GM06990 (cell line): ENCODE results near the gene MICAL2.

Experiments
- DNase-seq: peaks from one replicate; pipeline ENCODE4 v3.0.0-alpha.2; 2011; ENCODE audit not compliant: insufficient read length; ENCODE audit errors: extremely low read depth
- H3K27me3 ChIP-seq: replicated peaks from 2 replicates; pipeline ENCODE4 v1.6.0; 2011; ENCODE audit warnings: low read length; ENCODE audit not compliant: control insufficient read depth, insufficient read depth
- H3K36me3 ChIP-seq: 2 replicates; pipeline ENCODE4 v1.5.1; 2011; ENCODE audit warnings: low read length; ENCODE audit not compliant: control insufficient read depth, insufficient read depth
- H3K4me3 ChIP-seq: replicated peaks from 2 replicates; pipeline ENCODE4 v1.5.1; 2011; ENCODE audit warnings: low read depth, mild to moderate bottlenecking, control low read depth, low read length
- TF ChIP-seq, protein P1 (sequence below): IDR thresholded peaks from 2 replicates; pipeline ENCODE4 v1.5.1; 2011; ENCODE audit warnings: low read length, control low read depth, mild to moderate bottlenecking, inconsistent platforms; ENCODE audit not compliant: insufficient read depth, poor library complexity, severe bottlenecking

MICAL2 gene

DNA sequence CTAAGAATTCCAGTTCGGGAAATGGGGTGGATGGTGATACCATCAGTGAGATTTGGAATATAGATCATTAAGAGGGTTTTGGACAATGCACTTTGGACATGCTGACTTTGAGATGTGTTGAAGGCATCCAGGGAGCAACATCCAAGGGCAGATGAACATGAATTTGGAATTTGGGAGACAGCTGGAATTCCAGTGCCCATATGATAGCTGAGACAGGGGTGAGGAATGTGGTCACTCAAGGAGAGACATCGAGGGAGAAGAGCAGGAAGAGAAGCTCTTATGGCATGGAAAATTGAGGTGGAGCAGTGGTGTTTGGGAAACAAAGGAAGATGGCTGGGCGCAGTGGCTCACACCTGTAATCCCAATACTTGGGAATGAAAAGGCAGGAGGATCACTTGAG lies 11.8 kb upstream of the MICAL2 start:
- Histone ChIP-seq H3K36me3 (no peaks in the 10 kb centered on the region), H3K4me3 (no peak overlapping the region), H3K27me3 (peaks cover 2% of the 10 kb centered on the region)
- DNase-seq = no peak
- TF ChIP-seq, protein P1, sequence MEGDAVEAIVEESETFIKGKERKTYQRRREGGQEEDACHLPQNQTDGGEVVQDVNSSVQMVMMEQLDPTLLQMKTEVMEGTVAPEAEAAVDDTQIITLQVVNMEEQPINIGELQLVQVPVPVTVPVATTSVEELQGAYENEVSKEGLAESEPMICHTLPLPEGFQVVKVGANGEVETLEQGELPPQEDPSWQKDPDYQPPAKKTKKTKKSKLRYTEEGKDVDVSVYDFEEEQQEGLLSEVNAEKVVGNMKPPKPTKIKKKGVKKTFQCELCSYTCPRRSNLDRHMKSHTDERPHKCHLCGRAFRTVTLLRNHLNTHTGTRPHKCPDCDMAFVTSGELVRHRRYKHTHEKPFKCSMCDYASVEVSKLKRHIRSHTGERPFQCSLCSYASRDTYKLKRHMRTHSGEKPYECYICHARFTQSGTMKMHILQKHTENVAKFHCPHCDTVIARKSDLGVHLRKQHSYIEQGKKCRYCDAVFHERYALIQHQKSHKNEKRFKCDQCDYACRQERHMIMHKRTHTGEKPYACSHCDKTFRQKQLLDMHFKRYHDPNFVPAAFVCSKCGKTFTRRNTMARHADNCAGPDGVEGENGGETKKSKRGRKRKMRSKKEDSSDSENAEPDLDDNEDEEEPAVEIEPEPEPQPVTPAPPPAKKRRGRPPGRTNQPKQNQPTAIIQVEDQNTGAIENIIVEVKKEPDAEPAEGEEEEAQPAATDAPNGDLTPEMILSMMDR = no peak

DNA sequence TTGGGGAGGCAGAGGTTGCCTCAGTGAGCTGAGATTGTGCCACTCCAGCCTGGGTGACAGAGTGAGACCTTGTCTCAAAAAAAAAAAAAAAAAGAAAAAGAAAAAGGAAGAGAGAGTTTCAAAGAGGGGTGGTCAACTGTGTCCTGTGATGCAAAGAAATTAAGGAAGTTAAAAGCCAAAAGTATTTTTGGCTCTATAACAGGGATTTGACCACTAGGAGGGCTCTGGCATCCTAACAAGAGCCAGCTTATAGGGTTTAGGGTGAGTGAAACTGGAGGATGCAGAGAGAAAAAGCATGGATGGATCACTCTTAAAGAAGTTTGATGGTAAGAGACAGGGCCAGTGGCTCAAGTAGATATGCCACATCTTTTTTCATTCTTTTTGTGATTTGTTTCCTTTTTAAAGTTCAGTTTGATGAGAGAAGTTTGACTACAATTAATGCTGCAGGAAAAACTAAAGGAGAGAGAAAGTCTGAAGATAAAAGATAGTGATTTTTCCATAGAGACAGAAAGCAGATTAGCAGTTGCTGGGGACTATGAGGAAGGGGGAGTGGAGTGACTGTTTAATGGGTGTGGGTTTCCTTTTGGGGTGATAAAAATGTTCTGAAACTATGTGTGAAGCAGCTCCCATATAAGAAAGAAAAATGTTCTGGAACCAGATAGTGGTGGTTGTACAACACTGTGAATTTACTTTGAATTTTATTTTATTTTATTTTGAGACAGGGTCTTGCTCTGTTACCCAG lies 11.1 kb upstream of the MICAL2 start:
- Histone ChIP-seq H3K36me3 (no peaks in the 10 kb centered on the region), H3K27me3 (peaks cover 2% of the 10 kb centered on the region), H3K4me3 (no peak overlapping the region)
- TF ChIP-seq, protein P1 = no peak
- DNase-seq = no peak

DNA sequence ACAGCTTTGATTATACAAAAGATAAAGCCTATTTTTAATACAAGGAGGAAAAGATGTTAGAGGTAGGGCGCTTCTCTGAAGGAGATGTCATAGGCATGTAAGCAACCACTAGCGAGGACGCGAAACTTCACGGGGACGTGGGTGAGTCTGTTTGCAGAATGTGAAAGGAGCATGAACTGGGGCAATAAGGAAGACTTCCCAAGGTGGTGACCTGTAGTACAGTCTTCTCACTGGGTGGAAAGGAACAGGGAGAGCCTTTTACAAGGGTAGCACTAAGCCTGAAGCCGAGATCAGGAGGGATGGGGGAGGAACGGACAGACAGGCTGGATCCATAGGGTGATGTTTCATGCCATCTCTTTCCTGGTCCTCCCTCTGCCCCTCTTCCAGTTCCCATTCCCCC lies 10.0 kb upstream of the MICAL2 start:
- H3K27me3 ChIP-seq = peaks cover 2% of the 10 kb centered on the region
- TF ChIP-seq, protein P1 = no peak

DNA sequence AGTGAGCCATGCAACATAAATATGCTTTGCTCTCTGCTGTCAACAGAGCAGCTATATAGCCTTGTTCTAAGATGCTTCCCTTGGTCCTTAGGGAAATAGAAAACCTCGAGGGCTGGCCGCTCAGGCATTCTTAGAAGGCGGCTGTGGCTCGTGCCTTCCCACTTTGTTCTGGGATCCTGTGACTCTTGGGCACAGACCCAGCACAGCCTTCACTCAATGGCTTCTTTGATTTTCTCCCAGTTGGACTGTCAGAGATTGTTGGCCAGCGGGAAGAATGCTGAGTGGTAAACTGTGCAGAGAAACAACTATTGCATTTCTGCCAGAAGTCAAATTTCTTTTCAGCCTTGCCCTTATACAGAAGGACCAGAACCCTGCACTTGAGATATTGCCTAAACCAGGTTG lies 9.5 kb upstream of the MICAL2 start:
- TF ChIP-seq, protein P1 = no peak

More for the DNA sequence above, 10.0 kb upstream of the MICAL2 start:
- Histone ChIP-seq H3K36me3 (no peaks in the 10 kb centered on the region), H3K4me3 (no peak overlapping the region)
- DNase-seq = no peak

DNA sequence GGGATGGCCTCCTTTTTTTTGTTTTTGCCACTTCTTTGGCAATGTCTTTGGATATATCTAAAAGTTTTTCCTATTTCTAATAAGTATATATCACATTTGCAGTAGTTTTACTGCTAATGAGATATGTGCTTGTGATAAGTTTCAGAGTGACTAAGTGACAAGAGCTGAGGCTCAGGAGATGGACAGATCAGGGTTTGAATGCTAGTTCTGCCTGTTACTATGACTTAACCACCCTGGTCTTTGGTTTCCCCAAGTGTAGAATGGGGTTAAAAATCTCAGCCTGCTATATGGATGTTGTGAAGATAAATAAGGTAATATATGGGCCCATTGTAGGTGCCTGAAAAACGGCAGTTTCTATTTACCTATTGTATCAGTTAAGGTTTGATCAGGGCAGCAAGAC lies 9.1 kb upstream of the MICAL2 start:
- TF ChIP-seq, protein P1 = no peak
- Histone ChIP-seq H3K4me3 (no peak overlapping the region), H3K36me3 (no peaks in the 10 kb centered on the region), H3K27me3 (peaks cover 2% of the 10 kb centered on the region)
- no peak for DNase-seq

More for the DNA sequence above, 9.5 kb upstream of the MICAL2 start:
- H3K36me3 ChIP-seq = no peaks in the 10 kb centered on the region
- no peak for DNase-seq
- peaks cover 2% of the 10 kb centered on the region for H3K27me3 ChIP-seq
- no peak overlapping the region for H3K4me3 ChIP-seq
